B cell (primary cell): ENCODE results near the gene PHKG2.

Source experiments
- EZH2 ChIP-seq: IDR thresholded peaks from 2 replicates; pipeline ENCODE4 v1.6.1; 2012; ENCODE audit warnings: borderline replicate concordance, low read depth, mild to moderate bottlenecking, moderate library complexity, low read length; ENCODE audit not compliant: insufficient read depth, poor library complexity, severe bottlenecking
- TF ChIP-seq, protein P1 (sequence below): fragments of 200-600 bp; IDR thresholded peaks from one replicate; pipeline ENCODE4 v1.8.0; 2022; ENCODE audit warnings: antibody characterized with exemption, mild to moderate bottlenecking

GRCh38 chr16:30748634-30749445 is 615 bp downstream of the PHKG2 start:
- TF ChIP-seq, protein P1, sequence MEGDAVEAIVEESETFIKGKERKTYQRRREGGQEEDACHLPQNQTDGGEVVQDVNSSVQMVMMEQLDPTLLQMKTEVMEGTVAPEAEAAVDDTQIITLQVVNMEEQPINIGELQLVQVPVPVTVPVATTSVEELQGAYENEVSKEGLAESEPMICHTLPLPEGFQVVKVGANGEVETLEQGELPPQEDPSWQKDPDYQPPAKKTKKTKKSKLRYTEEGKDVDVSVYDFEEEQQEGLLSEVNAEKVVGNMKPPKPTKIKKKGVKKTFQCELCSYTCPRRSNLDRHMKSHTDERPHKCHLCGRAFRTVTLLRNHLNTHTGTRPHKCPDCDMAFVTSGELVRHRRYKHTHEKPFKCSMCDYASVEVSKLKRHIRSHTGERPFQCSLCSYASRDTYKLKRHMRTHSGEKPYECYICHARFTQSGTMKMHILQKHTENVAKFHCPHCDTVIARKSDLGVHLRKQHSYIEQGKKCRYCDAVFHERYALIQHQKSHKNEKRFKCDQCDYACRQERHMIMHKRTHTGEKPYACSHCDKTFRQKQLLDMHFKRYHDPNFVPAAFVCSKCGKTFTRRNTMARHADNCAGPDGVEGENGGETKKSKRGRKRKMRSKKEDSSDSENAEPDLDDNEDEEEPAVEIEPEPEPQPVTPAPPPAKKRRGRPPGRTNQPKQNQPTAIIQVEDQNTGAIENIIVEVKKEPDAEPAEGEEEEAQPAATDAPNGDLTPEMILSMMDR, result no peak
- TF ChIP-seq EZH2, result no peak
